MM.1S (cell line): ENCODE measurements around the gene RDH14.

Experiments used
- EZH2 ChIP-seq: fragments of 300-600 bp; sonication (generic); optimal IDR thresholded peaks from 2 replicates; pipeline ENCODE3; 2017; ENCODE audit warnings: low read depth, mild to moderate bottlenecking, antibody characterized with exemption, low read length, mixed read lengths
- EZH2phosphoT487 ChIP-seq: fragments of 300-600 bp; sonication (generic); IDR thresholded peaks from 2 replicates; pipeline ENCODE4 v1.6.1; 2018; ENCODE audit warnings: antibody characterized with exemption, low read length
- TF ChIP-seq, protein P1 (sequence below): fragments of 300-600 bp; sonication (generic); IDR thresholded peaks from 2 replicates; pipeline ENCODE4 v1.5.1; 2016; ENCODE audit warnings: antibody characterized with exemption, low read length, mixed read lengths

DNA sequence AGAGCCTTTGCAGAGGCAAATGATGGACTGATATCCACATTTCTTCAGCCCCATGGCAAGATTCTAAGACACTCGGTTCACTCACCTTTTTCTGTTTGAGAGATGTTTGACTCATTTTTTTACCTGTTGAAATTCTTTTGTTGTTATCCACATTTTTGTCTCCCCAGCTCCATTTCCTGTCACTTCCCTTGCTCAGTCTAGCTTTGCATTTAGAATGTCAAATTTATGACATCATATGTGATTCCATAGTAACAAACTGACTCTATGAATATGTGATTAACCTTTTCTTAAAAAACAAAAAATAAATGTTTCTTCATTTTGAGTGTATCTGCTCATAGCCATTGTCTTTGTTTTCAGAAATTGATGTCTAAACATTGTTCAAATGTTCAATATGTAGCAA, 28.9 kb upstream of the RDH14 start, which contains the start of gene NT5C1B:
- TF ChIP-seq, protein P1, sequence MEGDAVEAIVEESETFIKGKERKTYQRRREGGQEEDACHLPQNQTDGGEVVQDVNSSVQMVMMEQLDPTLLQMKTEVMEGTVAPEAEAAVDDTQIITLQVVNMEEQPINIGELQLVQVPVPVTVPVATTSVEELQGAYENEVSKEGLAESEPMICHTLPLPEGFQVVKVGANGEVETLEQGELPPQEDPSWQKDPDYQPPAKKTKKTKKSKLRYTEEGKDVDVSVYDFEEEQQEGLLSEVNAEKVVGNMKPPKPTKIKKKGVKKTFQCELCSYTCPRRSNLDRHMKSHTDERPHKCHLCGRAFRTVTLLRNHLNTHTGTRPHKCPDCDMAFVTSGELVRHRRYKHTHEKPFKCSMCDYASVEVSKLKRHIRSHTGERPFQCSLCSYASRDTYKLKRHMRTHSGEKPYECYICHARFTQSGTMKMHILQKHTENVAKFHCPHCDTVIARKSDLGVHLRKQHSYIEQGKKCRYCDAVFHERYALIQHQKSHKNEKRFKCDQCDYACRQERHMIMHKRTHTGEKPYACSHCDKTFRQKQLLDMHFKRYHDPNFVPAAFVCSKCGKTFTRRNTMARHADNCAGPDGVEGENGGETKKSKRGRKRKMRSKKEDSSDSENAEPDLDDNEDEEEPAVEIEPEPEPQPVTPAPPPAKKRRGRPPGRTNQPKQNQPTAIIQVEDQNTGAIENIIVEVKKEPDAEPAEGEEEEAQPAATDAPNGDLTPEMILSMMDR = no peak
- TF ChIP-seq EZH2 (no peak), EZH2phosphoT487 (no peak)
